ENCODE results near the gene DOCK2. TPM values are rescaled to one million over a fixed set of nuclear protein-coding genes. Genes with fewer than 3 reads are reported as not detected.

DOCK2 gene
- polyA plus RNA-seq, 1 donor (not counting 4 experiments of a cell fraction or from before 2014, with no cell fraction given) = 0.21 TPM

DNA sequence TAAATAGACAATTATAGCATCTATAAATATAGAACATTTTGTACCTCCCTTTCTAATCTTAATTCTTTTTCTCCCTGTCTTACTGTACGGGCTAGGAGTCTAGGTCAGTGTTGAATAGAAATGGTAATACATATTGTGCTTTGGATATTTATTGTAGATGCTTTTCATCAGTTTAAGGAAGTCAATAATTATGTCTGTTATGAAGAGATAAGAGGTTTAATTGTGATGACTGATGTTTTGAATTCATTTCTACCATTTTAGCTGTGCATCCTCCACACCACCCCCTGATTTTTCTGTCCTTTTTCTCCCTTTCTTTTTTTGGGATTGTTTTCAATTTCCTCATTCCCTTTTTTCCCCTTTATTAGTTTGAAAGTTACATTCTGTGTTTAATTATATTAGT lies 95.8 kb downstream of the DOCK2 start:
- H3K9ac ChIP-seq (ENCODE audit: control insufficient read depth, extremely low read depth, insufficient read depth, low read length) = no peak overlapping the region

DNA sequence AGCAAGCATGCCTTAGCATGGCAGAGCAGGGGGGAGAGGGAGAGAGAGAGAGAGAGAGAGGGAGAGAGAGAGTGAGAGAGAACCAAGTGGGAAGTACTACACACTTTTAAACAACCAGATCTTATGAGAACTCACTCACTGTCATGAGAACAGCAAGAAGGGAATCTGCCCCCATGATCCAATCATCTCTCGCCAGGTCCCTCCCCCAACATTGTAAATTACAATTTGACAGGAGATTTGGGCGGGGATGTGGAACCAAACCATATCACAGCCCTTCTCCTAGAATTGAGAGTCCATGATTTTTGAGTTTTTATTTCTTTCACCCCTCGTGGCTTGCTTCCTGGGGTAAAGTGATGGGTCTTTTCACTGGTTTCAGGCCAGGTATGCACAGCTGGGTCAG lies 98.8 kb downstream of the DOCK2 start:
- Histone ChIP-seq H3K4me1 (ENCODE audit: control insufficient read depth, extremely low read depth, insufficient read depth, low read length) (no peaks in the 10 kb centered on the region), H3K27me3 (ENCODE audit: control insufficient read depth, extremely low read depth, insufficient read depth, low read length) (no peaks in the 10 kb centered on the region), H4K20me1 (ENCODE audit: control insufficient read depth, extremely low read depth, insufficient read depth, low read length) (no peaks in the 10 kb centered on the region), H3K9ac (ENCODE audit: control insufficient read depth, extremely low read depth, insufficient read depth, low read length) (no peak overlapping the region), H3K36me3 (ENCODE audit: control insufficient read depth in 2 of 2, extremely low read depth in 1 of 2, insufficient read depth in 2 of 2, low read length in 2 of 2) (no peaks in the 10 kb centered on the region), H3K9me1 (ENCODE audit: control insufficient read depth, extremely low read depth, insufficient read depth, low read length) (no peaks in the 10 kb centered on the region), H3K9me3 (ENCODE audit: control insufficient read depth, low read depth, low read length) (no peaks in the 10 kb centered on the region), H3K4me3 (ENCODE audit: control insufficient read depth in 2 of 3, extremely low read depth in 1 of 3, insufficient read depth in 2 of 3, low read depth in 1 of 3, low read length in 3 of 3) (no peak overlapping the region), H2AFZ (ENCODE audit: control insufficient read depth, low read length) (no peak overlapping the region), H3K27ac (ENCODE audit: control insufficient read depth, insufficient read depth, low read length) (no peak overlapping the region), H3K4me2 (ENCODE audit: control insufficient read depth, extremely low read depth, insufficient read depth, low read depth, low read length) (no peak overlapping the region), H3K79me2 (ENCODE audit: control insufficient read depth, insufficient read depth, low read length) (no peaks in the 10 kb centered on the region)
- TF ChIP-seq, protein P1, sequence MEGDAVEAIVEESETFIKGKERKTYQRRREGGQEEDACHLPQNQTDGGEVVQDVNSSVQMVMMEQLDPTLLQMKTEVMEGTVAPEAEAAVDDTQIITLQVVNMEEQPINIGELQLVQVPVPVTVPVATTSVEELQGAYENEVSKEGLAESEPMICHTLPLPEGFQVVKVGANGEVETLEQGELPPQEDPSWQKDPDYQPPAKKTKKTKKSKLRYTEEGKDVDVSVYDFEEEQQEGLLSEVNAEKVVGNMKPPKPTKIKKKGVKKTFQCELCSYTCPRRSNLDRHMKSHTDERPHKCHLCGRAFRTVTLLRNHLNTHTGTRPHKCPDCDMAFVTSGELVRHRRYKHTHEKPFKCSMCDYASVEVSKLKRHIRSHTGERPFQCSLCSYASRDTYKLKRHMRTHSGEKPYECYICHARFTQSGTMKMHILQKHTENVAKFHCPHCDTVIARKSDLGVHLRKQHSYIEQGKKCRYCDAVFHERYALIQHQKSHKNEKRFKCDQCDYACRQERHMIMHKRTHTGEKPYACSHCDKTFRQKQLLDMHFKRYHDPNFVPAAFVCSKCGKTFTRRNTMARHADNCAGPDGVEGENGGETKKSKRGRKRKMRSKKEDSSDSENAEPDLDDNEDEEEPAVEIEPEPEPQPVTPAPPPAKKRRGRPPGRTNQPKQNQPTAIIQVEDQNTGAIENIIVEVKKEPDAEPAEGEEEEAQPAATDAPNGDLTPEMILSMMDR (optimal IDR thresholded peaks at IDR 0.05 in 1 of 3, IDR thresholded peaks at IDR 0.05 in 1 of 3, conservative IDR thresholded peaks at IDR 0.05 in 1 of 3; ENCODE audit: extremely low read depth in 1 of 3, insufficient read depth in 2 of 3, low read length in 3 of 3) = no peak
- no peak for TF ChIP-seq EZH2 (IDR thresholded peaks at IDR 0.05; ENCODE audit: low read length)
- no peak for DNase-seq (ENCODE audit: low read depth, low spot score)
- dilution Hi-C loops (cut with MboI; ENCODE audit: extremely low pct_ligation_motif_present, low sequenced_read_pairs) = no loop called here
- FAIRE-seq = no peak

More for the DNA sequence above, 95.8 kb downstream of the DOCK2 start:
- no peaks in the 10 kb centered on the region for H3K36me3 ChIP-seq (ENCODE audit: control insufficient read depth in 2 of 2, extremely low read depth in 1 of 2, insufficient read depth in 2 of 2, low read length in 2 of 2)
- no peak for TF ChIP-seq EZH2 (IDR thresholded peaks at IDR 0.05; ENCODE audit: low read length)
- TF ChIP-seq, protein P1 (optimal IDR thresholded peaks at IDR 0.05 in 1 of 3, IDR thresholded peaks at IDR 0.05 in 1 of 3, conservative IDR thresholded peaks at IDR 0.05 in 1 of 3; ENCODE audit: extremely low read depth in 1 of 3, insufficient read depth in 2 of 3, low read length in 3 of 3) = no peak
- H3K4me3 ChIP-seq (ENCODE audit: control insufficient read depth in 2 of 3, extremely low read depth in 1 of 3, insufficient read depth in 2 of 3, low read depth in 1 of 3, low read length in 3 of 3) = no peak overlapping the region
- H3K4me1 ChIP-seq (ENCODE audit: control insufficient read depth, extremely low read depth, insufficient read depth, low read length) = no peaks in the 10 kb centered on the region
- FAIRE-seq (no peak), DNase-seq (ENCODE audit: low read depth, low spot score) (no peak)
- no peaks in the 10 kb centered on the region for H4K20me1 ChIP-seq (ENCODE audit: control insufficient read depth, extremely low read depth, insufficient read depth, low read length)
- H3K4me2 ChIP-seq (ENCODE audit: control insufficient read depth, extremely low read depth, insufficient read depth, low read depth, low read length) = no peak overlapping the region
- H2AFZ ChIP-seq (ENCODE audit: control insufficient read depth, low read length) = no peak overlapping the region
- dilution Hi-C loops (cut with MboI; ENCODE audit: extremely low pct_ligation_motif_present, low sequenced_read_pairs) = no loop called here
- no peaks in the 10 kb centered on the region for H3K9me1 ChIP-seq (ENCODE audit: control insufficient read depth, extremely low read depth, insufficient read depth, low read length)
- no peaks in the 10 kb centered on the region for H3K9me3 ChIP-seq (ENCODE audit: control insufficient read depth, low read depth, low read length)
- H3K79me2 ChIP-seq (ENCODE audit: control insufficient read depth, insufficient read depth, low read length) = no peaks in the 10 kb centered on the region
- no peak overlapping the region for H3K27ac ChIP-seq (ENCODE audit: control insufficient read depth, insufficient read depth, low read length)
- no peaks in the 10 kb centered on the region for H3K27me3 ChIP-seq (ENCODE audit: control insufficient read depth, extremely low read depth, insufficient read depth, low read length)

Measured in keratinocyte (primary cell).